Right atrium auricular region (tissue), 2 donors: ENCODE measurements around the gene METTL26. TPM values are rescaled to one million over a fixed set of nuclear protein-coding genes. Genes with fewer than 3 reads are reported as not detected.

ENCODE experiments used
- DNase-seq: peaks from one replicate; pipeline ENCODE4 v3.0.0-alpha.2; 2019; ENCODE audit warnings: low spot score
- H3K27ac ChIP-seq, 2 donors: fragments of 200-600 bp; sonication (generic); 1 replicate in 1 of 2; 2 replicates in 1 of 2; pipeline ENCODE4 v1.5.1; 2016 to 2019
- H3K27me3 ChIP-seq, 2 donors: fragments of 200-600 bp; sonication (generic); one replicate each; pipeline versions ENCODE4 v1.5.1 to v1.6.0; 2017 to 2019
- H3K36me3 ChIP-seq: fragments of 200-600 bp; sonication (generic); one replicate; pipeline ENCODE4 v1.5.1; 2016
- H3K4me1 ChIP-seq, 2 donors: fragments of 200-600 bp; sonication (generic); one replicate each; pipeline versions ENCODE4 v1.5.1 to v1.6.0; 2017 to 2019
- H3K4me3 ChIP-seq, 2 donors: fragments of 200-600 bp; sonication (generic); 1 replicate in 1 of 2; 2 replicates in 1 of 2; pipeline ENCODE4 v1.5.1; 2017 to 2019; ENCODE audit warnings: mild to moderate bottlenecking in 1 of 2, moderate library complexity in 1 of 2
- H3K9me3 ChIP-seq, 2 donors: fragments of 200-600 bp; sonication (generic); one replicate each; pipeline ENCODE4 v1.5.1; 2019
- CTCF ChIP-seq, 2 donors: fragments of 200-600 bp; sonication (generic); IDR thresholded peaks; one replicate each; pipeline ENCODE4 v1.5.1; 2019; ENCODE audit warnings: antibody characterized with exemption in 2 of 2
- total RNA-seq, 2 donors: library from RNA; depleted of rRNA; stranded (reverse); fragments of >200 nt; gene quantifications; one replicate each; pipeline ENCODE4 v1.1.0, GENCODE V29; 2016

Gene METTL26
- total RNA-seq, 2 donors from 2014 or later: 103 to 137 TPM

- H3K27me3 ChIP-seq: no peaks in the 10 kb centered on the region
- H3K9me3 ChIP-seq: no peaks in the 10 kb centered on the region
- no peak within 1 kb of the TSS for H3K27ac ChIP-seq
- TF ChIP-seq CTCF (IDR thresholded peaks at IDR 0.05): no peak
- H3K4me3 ChIP-seq: no peak within 1 kb of the TSS
- peaks cover 0 to 47% of the 10 kb centered on the region in 2 donors for H3K4me1 ChIP-seq
- peaks cover 11% of the 10 kb centered on the region for H3K36me3 ChIP-seq
- no peak for DNase-seq
Measured at GRCh38 chr16:630815-631405, 5.2 kb downstream of the METTL26 start, which contains the start of gene WFIKKN1. TSS of gene WFIKKN1 (plus strand) at chr16:630985. CDS start at chr16:631254, 269 bp downstream.

- Histone ChIP-seq H3K27me3 (no peaks in the 10 kb centered on the region), H3K36me3 (peaks cover 11% of the 10 kb centered on the region), H3K27ac (no peak overlapping the region), H3K4me3 (no peak overlapping the region), H3K9me3 (no peaks in the 10 kb centered on the region), H3K4me1 (peaks cover 0 to 41% of the 10 kb centered on the region in 2 donors)
- no peak for TF ChIP-seq CTCF (IDR thresholded peaks at IDR 0.05)
- no peak for DNase-seq
Measured at GRCh38 chr16:630249-630814, 5.8 kb downstream of the METTL26 start.

GRCh38 chr16:629833-630248 is 6.3 kb downstream of the METTL26 start:
- Histone ChIP-seq H3K36me3 (peaks cover 11% of the 10 kb centered on the region), H3K4me1 (peaks cover 0 to 36% of the 10 kb centered on the region in 2 donors), H3K27me3 (no peaks in the 10 kb centered on the region), H3K9me3 (no peaks in the 10 kb centered on the region), H3K4me3 (no peak overlapping the region), H3K27ac (no peak overlapping the region)
- no peak for DNase-seq
- no peak for TF ChIP-seq CTCF (IDR thresholded peaks at IDR 0.05)

- H3K27ac ChIP-seq: no peak overlapping the region
- no peak for DNase-seq
- no peaks in the 10 kb centered on the region for H3K9me3 ChIP-seq
- peaks cover 0 to 35% of the 10 kb centered on the region in 2 donors for H3K4me1 ChIP-seq
- peaks cover 11% of the 10 kb centered on the region for H3K36me3 ChIP-seq
- H3K4me3 ChIP-seq: no peak overlapping the region
- TF ChIP-seq CTCF (IDR thresholded peaks at IDR 0.05): no peak
- no peaks in the 10 kb centered on the region for H3K27me3 ChIP-seq
Measured at GRCh38 chr16:629185-629832, 6.8 kb downstream of the METTL26 start.

GRCh38 chr16:628321-629061 is 7.6 kb downstream of the METTL26 start:
- Histone ChIP-seq H3K4me1 (peaks cover 0 to 35% of the 10 kb centered on the region in 2 donors), H3K27ac (no peak overlapping the region), H3K9me3 (no peaks in the 10 kb centered on the region), H3K4me3 (no peak overlapping the region), H3K27me3 (no peaks in the 10 kb centered on the region), H3K36me3 (peaks cover 5% of the 10 kb centered on the region)
- no peak for TF ChIP-seq CTCF (IDR thresholded peaks at IDR 0.05)
- DNase-seq: no peak
